ENCODE results near the gene SLC24A2. TPM values are rescaled to one million over a fixed set of nuclear protein-coding genes. Genes with fewer than 3 reads are reported as not detected.

Gene SLC24A2
- total RNA-seq: not detected in 2 replicates

GRCh38 chr9:19788614-19789271 is at the start of gene SLC24A2:
Gene SLC24A2 (minus strand): TSS chr9:19789037.

